ENCODE results near the gene HIVEP3. TPM values are rescaled to one million over a fixed set of nuclear protein-coding genes. Genes with fewer than 3 reads are reported as not detected.

HIVEP3 gene
- polyA plus RNA-seq, 1 of the 3 experiments (the other 2 are of a cell fraction) = 6.4 TPM

- Histone ChIP-seq H4K20me1 (ENCODE audit: insufficient read depth) (no peaks in the 10 kb centered on the region), H3K27me3 (ENCODE audit: insufficient read depth) (no peaks in the 10 kb centered on the region), H2AFZ (ENCODE audit: low read depth) (no peak overlapping the region), H3K4me3 (ENCODE audit: low read depth in 2 of 2, low read length in 1 of 2) (no peak overlapping the region), H3K27ac (ENCODE audit: low read depth in 2 of 2, low read length in 1 of 2) (no peak overlapping the region), H3K9me2 (no peaks in the 10 kb centered on the region), H3K9me3 (no peaks in the 10 kb centered on the region), H3F3A (replicated peaks; ENCODE audit: insufficient read depth) (peaks cover 3% of the 10 kb centered on the region), H3K9ac (no peak overlapping the region), H3K79me2 (ENCODE audit: insufficient read depth) (peaks cover 17% of the 10 kb centered on the region; the same call in 1 of the 2 replicates), H3K4me2 (no peak overlapping the region), H3K36me3 (replicated peaks in 1 of 2; ENCODE audit: control insufficient read depth in 1 of 2, insufficient read depth in 2 of 2, low read length in 1 of 2) (no peaks in the 10 kb centered on the region), H3K4me1 (ENCODE audit: control insufficient read depth in 1 of 2, insufficient read depth in 2 of 2, low read depth in 1 of 2, low read length in 1 of 2) (peaks cover 0 to 29% of the 10 kb centered on the region in 2 experiments; a peak in 2 of 4 replicates)
- no peak for DNase-seq
- CTCF ChIA-PET = no interaction called here
- 89% methylated on average over 1 of the region's 1 CpG for WGBS (ENCODE audit: low lambda C conversion rate)
- TF ChIP-seq MEF2A (IDR thresholded peaks at IDR 0.05; ENCODE audit: borderline replicate concordance, low read depth) (no peak), RCOR1 (IDR thresholded peaks at IDR 0.05; ENCODE audit: low read length) (no peak), USF2 (IDR thresholded peaks at IDR 0.05; ENCODE audit: borderline replicate concordance, low read depth, low read length) (no peak), NRF1 (IDR thresholded peaks at IDR 0.05; ENCODE audit: low read depth, low read length) (no peak), CHD2 (IDR thresholded peaks at IDR 0.05; ENCODE audit: low read length, partially characterized antibody) (no peak), EZH2phosphoT487 (IDR thresholded peaks at IDR 0.05; ENCODE audit: borderline replicate concordance, low read depth) (no peak), RFX5 (IDR thresholded peaks at IDR 0.05; ENCODE audit: low read length) (no peak), YY1 (IDR thresholded peaks at IDR 0.05; ENCODE audit: low read depth) (no peak), GATA2 (CRISPR knock-in tag; IDR thresholded peaks at IDR 0.05) (no peak), MXI1 (IDR thresholded peaks at IDR 0.05; ENCODE audit: low read depth, low read length) (no peak), FOXJ3 (CRISPR knock-in tag; IDR thresholded peaks at IDR 0.05) (no peak), JUND (IDR thresholded peaks at IDR 0.05) (no peak), TCF12 (IDR thresholded peaks at IDR 0.05) (no peak)
- POLR2A ChIA-PET = no interaction called here
Observed at GRCh38 chr1:41887365-41887764, 31.4 kb downstream of the HIVEP3 start.

- 88% methylated on average over 9 of the region's 9 CpGs for WGBS (ENCODE audit: low lambda C conversion rate)
- CTCF ChIA-PET = no interaction called here
- no peak for TF ChIP-seq ZBTB33 (IDR thresholded peaks at IDR 0.05; ENCODE audit: borderline replicate concordance, low read depth)
- TF ChIP-seq MEF2A (IDR thresholded peaks at IDR 0.05; ENCODE audit: borderline replicate concordance, low read depth) = no peak
- TF ChIP-seq RXRA (IDR thresholded peaks at IDR 0.05; ENCODE audit: borderline replicate concordance, low read depth) = no peak
- no peak for TF ChIP-seq TEAD4 (IDR thresholded peaks at IDR 0.05; ENCODE audit: borderline replicate concordance, insufficient read depth)
- TF ChIP-seq REST (IDR thresholded peaks at IDR 0.05; ENCODE audit: low read depth, low read length) = no peak
- TF ChIP-seq TCF12 (IDR thresholded peaks at IDR 0.05) = no peak
- TF ChIP-seq ELF1 (IDR thresholded peaks at IDR 0.05) = no peak
- TF ChIP-seq CTCF (IDR thresholded peaks at IDR 0.05) = no peak
Observed at GRCh38 chr1:41884256-41885230, 34.2 kb downstream of the HIVEP3 start.

More at GRCh38 chr1:41884256-41885230, 34.2 kb downstream of the HIVEP3 start:
- H3K27me3 ChIP-seq (ENCODE audit: insufficient read depth) = no peaks in the 10 kb centered on the region
- no peak overlapping the region for H3K4me3 ChIP-seq (ENCODE audit: low read depth in 2 of 2, low read length in 1 of 2)
- H3K9me2 ChIP-seq = no peaks in the 10 kb centered on the region
- H3K9ac ChIP-seq = no peak overlapping the region
- DNase-seq = no peak
- H3K36me3 ChIP-seq (replicated peaks in 1 of 2; ENCODE audit: control insufficient read depth in 1 of 2, insufficient read depth in 2 of 2, low read length in 1 of 2) = no peaks in the 10 kb centered on the region
- no peaks in the 10 kb centered on the region for H4K20me1 ChIP-seq (ENCODE audit: insufficient read depth)
- H3K79me2 ChIP-seq (ENCODE audit: insufficient read depth) = peaks cover 9% of the 10 kb centered on the region; the same call in 1 of the 2 replicates
- H3F3A ChIP-seq (replicated peaks; ENCODE audit: insufficient read depth) = peaks cover 3% of the 10 kb centered on the region
- H3K27ac ChIP-seq (ENCODE audit: low read depth in 2 of 2, low read length in 1 of 2) = no peak overlapping the region
- no peak overlapping the region for H3K4me2 ChIP-seq
- POLR2A ChIA-PET = no interaction called here
- H2AFZ ChIP-seq (ENCODE audit: low read depth) = no peak overlapping the region
- peaks cover 4 to 6% of the 10 kb centered on the region in 2 experiments; a peak in 1 of 4 replicates for H3K4me1 ChIP-seq (ENCODE audit: control insufficient read depth in 1 of 2, insufficient read depth in 2 of 2, low read depth in 1 of 2, low read length in 1 of 2)
- no peaks in the 10 kb centered on the region for H3K9me3 ChIP-seq
